GM15510 (cell line): ENCODE data around the gene MSL3B.

Experiments
- POLR2A ChIP-seq: IDR thresholded peaks from 3 replicates; pipeline ENCODE4 v1.6.1; 2011; ENCODE audit warnings: borderline replicate concordance; ENCODE audit not compliant: insufficient read length; ENCODE audit errors: extremely low read depth

MSL3B gene

GRCh38 chr2:233867993-233868532 lies at the start of gene MSL3B:
Gene MSL3B (minus strand): TSS chr2:233868386.
- TF ChIP-seq POLR2A, result peak; percentile 47

- TF ChIP-seq POLR2A, result no peak
Measured at GRCh38 chr2:233917116-233917515, 48.9 kb upstream of the MSL3B start, which contains the start of gene TRPM8. Gene TRPM8 (plus strand): TSS chr2:233917373. CDS start chr2:233926538, 9,165 bp downstream.

GRCh38 chr2:233915128-233915527 lies 46.9 kb upstream of the MSL3B start:
- no peak for TF ChIP-seq POLR2A

- no peak for TF ChIP-seq POLR2A
Measured at GRCh38 chr2:233912691-233913423, 44.7 kb upstream of the MSL3B start.

GRCh38 chr2:233907627-233908026 lies 39.4 kb upstream of the MSL3B start:
- TF ChIP-seq POLR2A, result no peak

GRCh38 chr2:233905945-233906344 lies 37.8 kb upstream of the MSL3B start:
- no peak for TF ChIP-seq POLR2A

GRCh38 chr2:233901884-233902283 lies 33.7 kb upstream of the MSL3B start:
- no peak for TF ChIP-seq POLR2A

- TF ChIP-seq POLR2A, result no peak
Measured at GRCh38 chr2:233901367-233901766, 33.2 kb upstream of the MSL3B start.

GRCh38 chr2:233892793-233893192 lies 24.6 kb upstream of the MSL3B start:
- TF ChIP-seq POLR2A, result no peak

GRCh38 chr2:233882353-233882752 lies 14.2 kb upstream of the MSL3B start:
- TF ChIP-seq POLR2A, result no peak

GRCh38 chr2:233871432-233871831 lies 3.2 kb upstream of the MSL3B start:
- TF ChIP-seq POLR2A, result no peak

- TF ChIP-seq POLR2A, result no peak
Measured at GRCh38 chr2:233866479-233866878, 1.7 kb downstream of the MSL3B start.

- TF ChIP-seq POLR2A, result no peak
Measured at GRCh38 chr2:233865838-233866237, 2.3 kb downstream of the MSL3B start.

GRCh38 chr2:233862261-233862768 lies 5.9 kb downstream of the MSL3B start:
- no peak for TF ChIP-seq POLR2A

- no peak for TF ChIP-seq POLR2A
Measured at GRCh38 chr2:233858331-233858730, 9.9 kb downstream of the MSL3B start.
